Epithelial cell of prostate (primary cell): ENCODE data around the gene ILK.
A peak's percentile ranks its signal among the peaks of the same experiment; 100 is the strongest.

Experiments
- DNase-seq: peaks from one replicate; pipeline ENCODE4 v3.0.0-alpha.2; 2011; ENCODE audit warnings: low read depth, low spot score
- H3K27ac ChIP-seq: fragments of 450-650 bp; 2 replicates; pipeline ENCODE4 v1.5.1; 2017; ENCODE audit warnings: mild to moderate bottlenecking

Gene ILK

GRCh38 chr11:6603287-6604080 is at the start of gene ILK, which contains the start of gene RRP8:
ILK (plus strand) TSS chr11:6603774; CDS start chr11:6604272, 498 bp downstream.
RRP8 (minus strand) TSS chr11:6603616; CDS start chr11:6603502, 114 bp downstream.
- H3K27ac ChIP-seq = peak within 1 kb of the TSS; percentile 90
- peak; percentile 44 for DNase-seq

GRCh38 chr11:6554828-6555706 is 48.5 kb upstream of the ILK start:
- DNase-seq = no peak
- H3K27ac ChIP-seq = no peak overlapping the region

DNA sequence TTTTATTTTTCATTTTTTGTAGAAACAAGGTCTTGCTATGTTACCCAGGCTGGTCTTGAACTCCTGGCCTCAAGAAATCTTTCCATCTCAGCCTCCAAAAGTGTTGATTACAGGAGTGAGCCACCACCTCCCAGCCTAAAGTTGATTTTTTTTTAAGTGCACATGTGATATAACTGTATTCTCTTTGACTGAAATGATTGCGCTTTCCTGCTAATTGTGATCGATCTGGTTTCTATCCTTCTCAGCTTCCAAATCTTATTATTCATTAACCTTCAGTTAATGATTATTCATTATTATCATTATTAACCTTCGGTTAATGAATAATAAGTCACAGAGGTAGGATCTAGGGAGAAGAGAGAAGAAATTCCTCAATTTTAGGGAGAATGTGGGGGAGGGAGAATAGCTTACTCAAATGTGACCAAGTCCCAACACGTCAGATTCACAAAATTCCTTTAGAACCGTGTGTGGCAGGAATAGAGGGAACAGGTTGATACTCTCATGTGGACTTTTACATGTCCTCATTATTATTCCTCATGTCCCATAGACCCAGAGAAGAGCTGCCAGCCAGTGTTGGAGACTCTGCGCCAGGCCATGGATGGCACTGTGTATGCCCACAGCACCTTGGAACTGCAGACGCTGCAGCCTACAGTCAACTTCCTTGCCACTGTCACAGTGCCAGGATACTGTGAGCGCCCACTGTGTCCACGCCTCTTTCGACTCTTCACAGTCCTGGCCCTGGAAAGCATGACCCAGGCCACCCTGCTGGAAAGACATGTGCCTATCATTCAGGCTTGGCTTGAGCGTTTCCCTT is 47.2 kb upstream of the ILK start:
- DNase-seq = no peak
- no peak overlapping the region for H3K27ac ChIP-seq

DNA sequence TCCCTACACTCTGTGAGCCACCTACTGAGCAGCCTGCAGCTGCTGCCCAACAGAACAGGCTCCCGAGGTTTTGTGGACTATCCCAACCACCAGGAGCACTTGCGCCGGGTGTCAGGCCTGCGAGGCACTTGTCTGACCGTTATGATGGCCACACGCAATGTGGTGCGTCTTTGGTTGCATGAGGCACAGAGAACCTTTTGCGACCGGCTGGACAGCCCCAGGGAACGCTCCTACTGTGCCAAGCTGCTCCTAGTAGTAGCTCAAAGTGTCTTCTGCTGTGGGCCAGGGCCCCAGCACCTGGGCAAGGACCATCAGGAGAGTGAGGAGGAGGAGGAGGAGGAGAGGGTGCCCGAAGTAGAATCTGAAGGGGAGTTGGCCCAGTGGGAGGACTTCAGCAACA is 46.5 kb upstream of the ILK start:
- DNase-seq = no peak
- no peak overlapping the region for H3K27ac ChIP-seq

GRCh38 chr11:6557761-6558674 is 45.6 kb upstream of the ILK start:
- no peak overlapping the region for H3K27ac ChIP-seq
- DNase-seq = no peak

GRCh38 chr11:6559369-6559768 is 44.2 kb upstream of the ILK start:
- DNase-seq = no peak

GRCh38 chr11:6561288-6561687 is 42.3 kb upstream of the ILK start:
- DNase-seq = no peak
- H3K27ac ChIP-seq = no peak overlapping the region

More at GRCh38 chr11:6559369-6559768, 44.2 kb upstream of the ILK start:
- H3K27ac ChIP-seq = no peak overlapping the region

DNA sequence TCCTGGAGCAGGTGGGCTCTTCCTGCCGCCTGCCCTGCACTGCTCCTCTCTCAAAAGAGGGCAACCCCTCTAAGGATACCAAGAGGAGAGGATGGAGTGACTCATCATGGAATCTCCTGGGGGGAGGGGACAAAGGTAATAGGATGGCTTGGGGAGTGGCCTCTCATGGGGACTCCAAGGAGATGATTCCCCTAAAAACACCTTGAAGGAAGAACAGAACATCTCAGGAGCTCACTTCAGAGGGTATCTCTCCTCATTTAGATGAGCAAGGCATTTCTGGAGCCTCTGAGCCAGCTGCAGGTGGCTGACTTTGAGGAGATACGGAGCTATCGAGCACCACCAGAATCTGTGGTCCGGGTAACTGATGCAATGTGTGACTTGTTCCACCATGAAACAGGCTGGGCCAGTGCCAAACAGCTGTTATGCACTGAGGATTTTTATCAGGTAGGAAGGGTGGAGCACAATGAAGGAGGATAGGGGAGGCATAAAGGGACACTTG is 40.4 kb upstream of the ILK start:
- no peak for DNase-seq
- no peak overlapping the region for H3K27ac ChIP-seq

GRCh38 chr11:6563667-6564066 is 39.9 kb upstream of the ILK start:
- no peak overlapping the region for H3K27ac ChIP-seq
- DNase-seq = no peak

- no peak overlapping the region for H3K27ac ChIP-seq
- no peak for DNase-seq
Measured at GRCh38 chr11:6565325-6565724, 38.2 kb upstream of the ILK start.

DNA sequence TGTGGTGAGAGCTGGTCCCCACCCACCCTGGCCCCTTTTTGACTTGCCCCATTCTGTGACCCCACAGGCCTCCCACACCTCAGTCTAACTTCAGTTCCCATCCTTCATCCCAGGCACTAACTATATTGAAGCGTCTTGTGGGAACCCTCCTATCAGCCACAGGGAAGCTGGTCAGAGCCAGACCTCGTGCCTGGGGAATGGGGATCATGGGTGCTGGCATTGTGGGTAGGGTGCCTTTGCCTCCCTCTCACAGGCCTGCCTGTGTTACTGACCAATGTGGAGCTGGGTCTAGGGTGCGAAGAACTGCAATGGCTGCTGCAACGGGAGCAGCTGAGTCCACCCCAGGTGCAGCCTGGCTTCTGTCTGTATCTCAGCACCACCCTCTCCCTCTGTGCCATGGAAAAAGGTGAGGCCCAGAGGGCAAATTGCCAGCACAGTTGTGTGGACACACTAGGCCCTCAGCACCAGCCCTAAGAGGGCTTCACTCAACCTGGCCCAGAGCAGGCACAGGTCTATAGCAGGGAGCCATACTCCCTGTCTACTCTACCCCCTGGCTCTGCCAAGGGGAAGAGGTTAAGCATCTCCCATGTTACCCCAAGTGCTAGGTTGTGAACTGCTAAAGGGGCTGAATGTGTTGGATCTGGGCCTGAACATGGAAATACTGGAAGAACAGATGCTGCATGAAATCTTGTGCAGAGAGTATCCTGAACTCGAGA is 37.4 kb upstream of the ILK start:
- H3K27ac ChIP-seq = no peak overlapping the region
- no peak for DNase-seq

DNA sequence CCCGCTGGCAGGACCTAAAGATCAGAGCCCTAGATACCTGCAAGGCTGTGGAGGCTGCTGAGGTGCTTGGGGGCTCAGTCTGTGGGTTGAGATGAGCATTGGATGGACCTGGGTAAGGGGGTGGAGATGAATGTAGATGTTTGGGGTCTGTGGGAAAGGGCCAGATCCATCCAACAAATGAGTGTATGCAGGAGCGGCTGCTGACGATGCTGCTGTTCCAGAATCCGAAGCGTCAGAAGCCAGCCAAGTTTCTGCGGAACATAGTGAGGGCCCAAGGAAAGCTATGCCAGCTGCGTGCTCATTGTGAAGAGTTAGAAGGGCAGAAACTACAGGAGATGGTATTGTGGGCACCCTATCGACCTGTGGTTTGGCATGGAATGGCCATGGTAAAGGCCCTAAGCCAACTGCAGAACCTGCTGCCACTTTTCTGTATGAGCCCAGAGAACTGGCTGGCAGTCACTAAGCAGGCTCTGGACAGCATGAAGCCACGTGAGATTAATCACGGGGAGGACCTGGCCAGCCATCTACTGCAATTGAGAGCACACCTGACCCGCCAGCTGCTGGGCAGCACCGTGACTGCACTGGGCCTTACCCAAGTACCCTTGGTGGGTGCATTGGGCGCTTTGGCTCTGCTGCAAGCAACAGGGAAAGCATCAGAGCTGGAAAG is 36.7 kb upstream of the ILK start:
- DNase-seq = no peak
- H3K27ac ChIP-seq = no peak overlapping the region

DNA sequence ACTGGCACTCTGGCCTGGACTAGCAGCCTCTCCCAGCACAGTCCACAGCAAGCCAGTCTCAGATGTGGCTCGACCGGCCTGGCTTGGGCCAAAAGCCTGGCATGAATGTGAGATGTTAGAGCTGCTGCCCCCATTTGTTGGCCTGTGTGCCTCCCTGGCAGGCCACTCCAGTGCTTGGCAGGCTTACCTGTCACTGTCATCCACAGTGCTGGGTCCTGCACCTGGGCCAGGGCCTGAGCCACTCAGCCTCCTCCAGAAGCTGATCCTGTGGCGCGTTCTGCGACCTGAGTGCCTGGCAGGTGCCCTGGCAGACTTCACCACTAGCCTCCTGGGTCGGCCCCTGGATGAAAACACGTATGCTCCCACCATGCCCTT is 36.2 kb upstream of the ILK start:
- H3K27ac ChIP-seq = no peak overlapping the region
- no peak for DNase-seq

DNA sequence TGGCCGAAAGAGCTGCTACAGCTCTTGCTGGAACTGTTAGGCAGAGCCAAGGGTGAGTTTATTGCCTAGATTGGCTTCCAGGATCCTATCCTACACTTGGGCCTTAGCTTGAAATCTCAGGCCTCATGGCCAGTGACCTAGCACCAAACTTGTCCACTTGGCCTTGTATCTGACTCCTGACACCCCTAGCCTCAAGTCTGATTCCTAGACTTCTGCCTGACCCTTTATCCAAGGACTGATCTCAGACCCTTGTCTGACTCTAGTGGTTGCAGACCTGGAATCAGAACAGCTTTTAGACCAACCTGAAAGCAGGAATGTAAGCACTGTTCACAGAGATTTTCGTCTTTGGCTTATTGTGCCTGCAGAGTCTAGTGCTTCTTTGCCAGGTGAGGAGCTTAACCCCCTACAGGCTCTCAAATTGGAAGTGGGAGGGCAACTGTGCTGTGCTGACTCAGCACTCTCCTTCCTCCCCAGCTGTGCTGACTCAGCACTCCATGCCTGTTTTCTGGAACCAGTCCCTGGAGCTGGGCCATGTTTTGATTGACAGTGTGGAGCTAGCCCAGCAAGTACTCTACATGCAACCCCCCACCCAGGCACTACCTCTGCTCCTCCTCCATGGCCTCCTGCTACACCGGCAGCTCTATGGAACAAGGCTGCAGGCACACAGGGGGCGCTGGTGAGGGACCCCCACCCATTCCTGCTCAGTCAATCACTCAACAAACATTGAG is 35.2 kb upstream of the ILK start:
- no peak overlapping the region for H3K27ac ChIP-seq
- DNase-seq = no peak

- DNase-seq = no peak
- H3K27ac ChIP-seq = no peak overlapping the region
Measured at GRCh38 chr11:6569706-6570105, 33.9 kb upstream of the ILK start.

DNA sequence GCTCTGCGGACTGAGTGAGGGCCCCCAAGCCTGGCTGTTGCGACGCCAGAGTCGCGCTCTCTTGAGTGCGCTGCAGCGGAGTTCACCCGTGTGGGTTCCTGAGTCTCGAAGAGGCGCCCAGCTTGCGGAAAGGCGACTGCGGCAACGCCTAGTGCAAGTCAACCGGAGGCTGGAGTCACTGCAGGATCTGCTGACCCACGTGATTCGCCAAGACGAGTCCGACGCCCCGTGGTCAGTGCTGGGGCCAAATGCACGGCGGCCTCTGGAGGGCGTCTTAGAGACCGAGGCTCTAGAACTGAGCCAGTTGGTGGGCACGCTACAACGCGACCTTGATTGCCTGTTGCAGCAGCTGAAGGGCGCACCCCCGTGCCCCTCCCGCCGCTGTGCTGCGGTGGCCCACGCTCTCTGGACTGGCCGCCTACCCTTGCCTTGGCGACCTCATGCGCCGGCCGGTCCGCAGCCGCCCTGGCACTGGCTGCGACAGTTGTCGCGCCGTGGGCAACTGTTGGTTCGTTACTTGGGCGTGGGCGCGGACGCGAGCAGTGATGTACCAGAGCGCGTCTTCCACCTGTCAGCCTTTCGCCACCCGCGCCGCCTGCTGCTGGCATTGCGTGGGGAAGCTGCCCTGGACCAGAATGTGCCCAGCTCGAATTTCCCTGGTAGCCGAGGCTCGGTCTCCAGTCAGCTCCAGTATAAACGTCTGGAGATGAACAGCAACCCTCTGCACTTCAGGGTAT is 32.7 kb upstream of the ILK start:
- DNase-seq = no peak
- H3K27ac ChIP-seq = no peak overlapping the region
